ENCODE measurements around the gene SEC22A.

Gene SEC22A

DNA sequence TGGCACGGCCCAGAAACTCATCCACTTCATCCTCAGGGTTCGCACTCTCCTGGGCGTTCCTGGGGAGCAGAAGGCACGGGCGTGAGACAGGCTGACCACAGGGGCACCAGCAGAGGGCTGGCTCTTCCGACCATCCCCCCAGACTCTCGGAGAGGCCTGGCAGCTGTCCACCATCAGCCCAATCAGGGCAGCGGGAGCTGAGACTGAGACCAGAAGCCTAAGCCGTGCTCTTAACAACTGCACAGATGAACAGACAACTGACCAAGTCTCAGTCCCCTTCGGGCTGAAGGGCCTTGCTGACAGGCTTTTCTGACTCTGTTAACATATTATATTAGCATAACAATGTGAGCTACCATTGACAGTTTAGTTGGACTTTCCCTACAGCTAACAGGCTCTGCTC is 118.0 kb downstream of the SEC22A start:
- POLR2A ChIA-PET = no interaction called here
- CTCF ChIA-PET = interaction anchor here (0.9 to 1.4 kb wide), 2 partner anchors 19 to 56 kb away, joined by 3 to 5 read pairs; no protein-coding TSS in a partner anchor
- DNase-seq (ENCODE audit: extremely low spot score) = no peak
- no peak for TF ChIP-seq L3MBTL2 (conservative IDR thresholded peaks at IDR 0.05)
- TF ChIP-seq CTBP1 (IDR thresholded peaks at IDR 0.05; ENCODE audit: borderline replicate concordance) = no peak
- TF ChIP-seq LEF1 (IDR thresholded peaks at IDR 0.05; ENCODE audit: borderline replicate concordance) = no peak
- TF ChIP-seq ELF4 (IDR thresholded peaks at IDR 0.05) = no peak
- TF ChIP-seq FOXK2 (IDR thresholded peaks at IDR 0.05) = no peak
- TF ChIP-seq NFRKB (IDR thresholded peaks at IDR 0.05) = no peak
- TF ChIP-seq TARDBP (IDR thresholded peaks at IDR 0.05) = no peak
- TF ChIP-seq HDGF (IDR thresholded peaks at IDR 0.05; ENCODE audit: borderline replicate concordance) = no peak
- no peak for TF ChIP-seq SUZ12 (IDR thresholded peaks at IDR 0.05)
- TF ChIP-seq BHLHE40 (IDR thresholded peaks at IDR 0.05; ENCODE audit: borderline replicate concordance) = no peak
- TF ChIP-seq SP1 (IDR thresholded peaks at IDR 0.05) = no peak
- TF ChIP-seq ZNF384 (IDR thresholded peaks at IDR 0.05) = no peak

DNA sequence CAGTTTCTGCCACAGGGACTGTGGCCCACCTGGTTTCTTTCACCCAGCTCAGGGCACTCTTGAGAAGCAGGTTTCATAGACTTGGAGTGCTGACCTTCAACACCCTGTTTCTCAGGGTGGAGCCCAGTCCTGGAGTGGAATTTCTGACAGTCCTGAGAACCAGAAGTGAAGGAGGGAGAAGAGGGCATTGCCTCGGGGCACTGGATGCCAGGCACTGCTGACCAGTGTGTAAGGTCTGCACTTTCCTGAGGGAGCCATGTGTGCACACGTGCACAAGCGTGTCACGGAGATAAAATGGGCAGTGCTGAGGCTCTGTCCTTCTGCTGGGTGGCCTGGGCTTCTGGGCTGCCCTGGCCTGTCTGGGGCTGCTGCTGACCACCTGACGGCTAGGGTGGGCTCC is 118.5 kb downstream of the SEC22A start:
- TF ChIP-seq FOXK2 (IDR thresholded peaks at IDR 0.05) (no peak), NFRKB (IDR thresholded peaks at IDR 0.05) (no peak)
- DNase-seq (ENCODE audit: extremely low spot score) = no peak
- POLR2A ChIA-PET = no interaction called here
- CTCF ChIA-PET = interaction anchor here (0.8 to 1.4 kb wide), 3 partner anchors 13 to 55 kb away, joined by 3 to 5 read pairs (median 4); no protein-coding TSS in a partner anchor

DNA sequence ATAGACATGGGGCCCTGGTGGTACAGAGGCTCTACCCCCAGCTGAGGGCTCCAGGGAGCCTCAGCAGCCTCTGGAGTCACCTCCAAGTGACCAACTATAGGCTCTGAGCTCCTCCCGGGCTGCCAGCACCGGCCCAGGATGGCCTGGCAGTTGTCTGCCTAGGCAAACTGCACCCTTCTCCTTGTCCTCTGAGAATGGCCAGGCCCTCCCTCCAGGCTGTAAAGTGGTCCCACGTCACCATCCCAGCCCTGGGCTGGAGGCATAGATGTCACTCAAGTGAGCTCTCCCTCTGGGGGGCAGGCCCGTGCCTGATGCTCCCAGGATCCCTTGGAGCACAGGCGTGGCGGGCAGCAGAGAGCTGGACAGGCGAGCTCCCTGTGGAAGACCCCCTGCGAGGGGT is 120.1 kb downstream of the SEC22A start:
- POLR2A ChIA-PET = no interaction called here

DNA sequence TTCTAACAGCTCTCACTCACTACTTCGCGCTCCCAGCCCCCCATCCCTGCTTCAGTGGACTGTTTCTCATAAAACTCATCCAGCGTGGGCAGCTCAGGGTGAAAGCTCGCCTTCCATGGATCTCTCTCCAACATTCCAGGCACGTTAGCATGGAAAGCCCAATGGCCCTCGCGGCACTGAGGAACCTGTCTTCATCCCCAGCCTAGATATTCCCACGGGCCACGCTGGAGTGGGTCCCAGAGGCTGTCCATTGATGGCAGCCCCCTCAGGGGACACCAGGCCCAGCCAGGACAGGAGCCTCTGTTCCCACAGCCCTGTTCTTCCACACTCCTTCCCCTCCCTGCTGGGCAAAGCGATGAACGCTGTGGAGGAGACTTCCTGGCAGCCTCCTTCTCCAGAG is 121.1 kb downstream of the SEC22A start:
- ChIA-PET CTCF (interaction anchor here (0.7 kb wide), 1 partner anchor 319 kb away, joined by 3 read pairs; no protein-coding TSS in a partner anchor), POLR2A (no interaction called here)
- no peak for DNase-seq (ENCODE audit: extremely low spot score)
- no peak for TF ChIP-seq ELF4 (IDR thresholded peaks at IDR 0.05)
- no peak for TF ChIP-seq NFRKB (IDR thresholded peaks at IDR 0.05)
- no peak for TF ChIP-seq CTBP1 (IDR thresholded peaks at IDR 0.05; ENCODE audit: borderline replicate concordance)
- TF ChIP-seq FOXK2 (IDR thresholded peaks at IDR 0.05) = no peak
- no peak for TF ChIP-seq L3MBTL2 (conservative IDR thresholded peaks at IDR 0.05)
- no peak for TF ChIP-seq ZNF384 (IDR thresholded peaks at IDR 0.05)
- TF ChIP-seq FOXM1 (IDR thresholded peaks at IDR 0.05; ENCODE audit: borderline replicate concordance) = no peak
- TF ChIP-seq TARDBP (IDR thresholded peaks at IDR 0.05) = no peak
- TF ChIP-seq SP1 (IDR thresholded peaks at IDR 0.05) = no peak
- TF ChIP-seq SUZ12 (IDR thresholded peaks at IDR 0.05) = no peak
- TF ChIP-seq BHLHE40 (IDR thresholded peaks at IDR 0.05; ENCODE audit: borderline replicate concordance) = no peak
- no peak for TF ChIP-seq FOXA1 (IDR thresholded peaks at IDR 0.05)
- no peak for TF ChIP-seq ARNT (IDR thresholded peaks at IDR 0.05)
- TF ChIP-seq LEF1 (IDR thresholded peaks at IDR 0.05; ENCODE audit: borderline replicate concordance) = no peak
- TF ChIP-seq, protein P1, sequence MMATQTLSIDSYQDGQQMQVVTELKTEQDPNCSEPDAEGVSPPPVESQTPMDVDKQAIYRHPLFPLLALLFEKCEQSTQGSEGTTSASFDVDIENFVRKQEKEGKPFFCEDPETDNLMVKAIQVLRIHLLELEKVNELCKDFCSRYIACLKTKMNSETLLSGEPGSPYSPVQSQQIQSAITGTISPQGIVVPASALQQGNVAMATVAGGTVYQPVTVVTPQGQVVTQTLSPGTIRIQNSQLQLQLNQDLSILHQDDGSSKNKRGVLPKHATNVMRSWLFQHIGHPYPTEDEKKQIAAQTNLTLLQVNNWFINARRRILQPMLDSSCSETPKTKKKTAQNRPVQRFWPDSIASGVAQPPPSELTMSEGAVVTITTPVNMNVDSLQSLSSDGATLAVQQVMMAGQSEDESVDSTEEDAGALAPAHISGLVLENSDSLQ (IDR thresholded peaks at IDR 0.05) = no peak
- TF ChIP-seq HDGF (IDR thresholded peaks at IDR 0.05; ENCODE audit: borderline replicate concordance) = no peak

More for the DNA sequence above, 120.1 kb downstream of the SEC22A start:
- no peak for TF ChIP-seq FOXK2 (IDR thresholded peaks at IDR 0.05)
- no peak for TF ChIP-seq ARNT (IDR thresholded peaks at IDR 0.05)
- no peak for TF ChIP-seq SUZ12 (IDR thresholded peaks at IDR 0.05)
- no peak for TF ChIP-seq BHLHE40 (IDR thresholded peaks at IDR 0.05; ENCODE audit: borderline replicate concordance)
- TF ChIP-seq L3MBTL2 (conservative IDR thresholded peaks at IDR 0.05) = no peak
- no peak for TF ChIP-seq NFRKB (IDR thresholded peaks at IDR 0.05)
- no peak for TF ChIP-seq LEF1 (IDR thresholded peaks at IDR 0.05; ENCODE audit: borderline replicate concordance)
- TF ChIP-seq CTBP1 (IDR thresholded peaks at IDR 0.05; ENCODE audit: borderline replicate concordance) = no peak
- TF ChIP-seq ELF4 (IDR thresholded peaks at IDR 0.05) = no peak
- no peak for TF ChIP-seq TARDBP (IDR thresholded peaks at IDR 0.05)
- no peak for DNase-seq (ENCODE audit: extremely low spot score)
- CTCF ChIA-PET = no interaction called here

All from HEK293T (cell line).